ENCODE data around the gene TNXB.
"Not testable (repeated sequence)": the region's sequence is repeated elsewhere in the genome, so short reads cannot be mapped to it uniquely, and the experiment has no call there.

TNXB gene

GRCh38 chr6:32086661-32087573, 22.2 kb downstream of the TNXB start:
- DNase-seq (ENCODE audit: low spot score) = no peak

GRCh38 chr6:32085759-32086459, 23.2 kb downstream of the TNXB start:
- DNase-seq (ENCODE audit: low spot score) = no peak

- no peak for DNase-seq (ENCODE audit: low spot score)
These were observed 24.4 kb downstream of the TNXB start for GRCh38 chr6:32084780-32085179.

GRCh38 chr6:32083812-32084768, 25.0 kb downstream of the TNXB start:
- DNase-seq (ENCODE audit: low spot score) = no peak

GRCh38 chr6:32082935-32083334, 26.2 kb downstream of the TNXB start:
- no peak for DNase-seq (ENCODE audit: low spot score)

- no peak for DNase-seq (ENCODE audit: low spot score)
These were observed 26.7 kb downstream of the TNXB start for GRCh38 chr6:32082478-32082877.

GRCh38 chr6:32081168-32081990, 27.8 kb downstream of the TNXB start:
- no peak for DNase-seq (ENCODE audit: low spot score)

GRCh38 chr6:32079566-32080290, 29.4 kb downstream of the TNXB start:
- DNase-seq (ENCODE audit: low spot score) = no peak

- no peak for DNase-seq (ENCODE audit: low spot score)
These were observed 32.8 kb downstream of the TNXB start for GRCh38 chr6:32076321-32076809.

GRCh38 chr6:32075781-32076180, 33.4 kb downstream of the TNXB start:
- no peak for DNase-seq (ENCODE audit: low spot score)

- DNase-seq (ENCODE audit: low spot score) = no peak
These were observed 34.1 kb downstream of the TNXB start for GRCh38 chr6:32074996-32075532.

- no peak for DNase-seq (ENCODE audit: low spot score)
These were observed 35.5 kb downstream of the TNXB start for GRCh38 chr6:32073613-32074012.

- DNase-seq (ENCODE audit: low spot score) = no peak
These were observed 36.0 kb downstream of the TNXB start for GRCh38 chr6:32073101-32073500.

GRCh38 chr6:32070814-32071543, 38.2 kb downstream of the TNXB start:
- no peak for DNase-seq (ENCODE audit: low spot score)

- no peak for DNase-seq (ENCODE audit: low spot score)
These were observed 39.1 kb downstream of the TNXB start for GRCh38 chr6:32069878-32070515.

- DNase-seq (ENCODE audit: low spot score) = no peak
These were observed 39.7 kb downstream of the TNXB start for GRCh38 chr6:32069460-32069859.

GRCh38 chr6:32068867-32069266, 40.3 kb downstream of the TNXB start:
- DNase-seq (ENCODE audit: low spot score) = no peak

GRCh38 chr6:32068315-32068714, 40.8 kb downstream of the TNXB start:
- DNase-seq (ENCODE audit: low spot score) = not testable (repeated sequence)

GRCh38 chr6:32067521-32067920, 41.6 kb downstream of the TNXB start:
- not testable (repeated sequence) for DNase-seq (ENCODE audit: low spot score)
